Measurements from ENCODE around the gene ZCCHC14. TPM values are rescaled to one million over a fixed set of nuclear protein-coding genes. Genes with fewer than 3 reads are reported as not detected.

The ZCCHC14 gene
- polyA plus RNA-seq, 1 donor (not counting 4 experiments of a cell fraction or from before 2014, with no cell fraction given), result 3.6 TPM

DNA sequence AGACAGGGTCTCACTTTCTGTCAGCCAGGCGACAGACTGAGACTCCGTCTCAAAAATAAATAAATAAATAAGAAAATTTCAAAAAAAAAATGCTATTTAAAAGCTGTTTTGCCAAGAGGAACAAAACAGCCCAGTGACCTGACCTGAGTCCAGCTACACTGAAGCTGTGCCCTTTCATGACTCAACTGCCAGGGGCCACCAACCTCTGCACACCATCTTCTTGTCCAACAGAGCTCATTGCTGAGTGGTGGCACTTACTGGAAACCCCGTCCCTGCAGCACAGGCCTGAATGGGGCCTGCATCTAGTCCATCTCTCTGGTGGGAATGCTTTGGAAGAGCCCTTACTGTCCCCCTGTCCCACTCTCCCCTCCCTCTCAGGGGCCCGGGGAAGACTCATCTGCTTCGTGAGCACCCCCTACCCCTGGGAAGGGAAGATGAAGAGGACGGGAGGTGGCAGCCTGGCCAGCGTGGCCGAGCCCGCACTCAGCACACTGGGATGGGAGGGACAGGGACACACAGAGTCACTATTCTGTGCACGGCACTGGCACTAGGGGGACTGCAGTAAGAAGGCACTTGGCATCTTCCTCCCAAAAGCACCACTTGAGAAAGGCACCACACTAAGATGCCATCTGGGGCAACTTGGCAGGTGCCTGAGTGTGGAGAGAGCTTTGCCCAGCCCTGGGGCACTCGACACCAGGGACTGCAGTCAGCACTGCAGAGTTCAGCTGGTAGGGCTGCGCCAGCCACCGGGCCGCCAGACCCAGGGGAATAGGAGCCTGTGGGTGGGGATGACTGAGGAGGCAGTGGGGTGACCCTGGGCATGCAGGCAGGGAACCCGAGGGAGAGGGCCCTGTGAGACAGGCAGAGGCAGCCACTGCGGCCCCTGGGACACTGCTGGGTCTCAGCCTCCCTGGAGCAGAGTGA lies 122.8 kb downstream of the ZCCHC14 start:
- peaks cover 9 to 20% of the 10 kb centered on the region in 2 experiments for H3K36me3 ChIP-seq (ENCODE audit: control insufficient read depth in 2 of 2, extremely low read depth in 1 of 2, insufficient read depth in 2 of 2, low read length in 2 of 2)
- H3K9me1 ChIP-seq (ENCODE audit: control insufficient read depth, extremely low read depth, insufficient read depth, low read length), result peaks cover 2% of the 10 kb centered on the region
- dilution Hi-C loops (cut with MboI; ENCODE audit: extremely low pct_ligation_motif_present, low sequenced_read_pairs), result no loop called here
- H3K9ac ChIP-seq (ENCODE audit: control insufficient read depth, extremely low read depth, insufficient read depth, low read length), result no peak overlapping the region
- H3K27ac ChIP-seq (ENCODE audit: control insufficient read depth, insufficient read depth, low read length), result no peak overlapping the region
- DNase-seq (ENCODE audit: low read depth, low spot score) (no peak), FAIRE-seq (no peak)
- no peaks in the 10 kb centered on the region for H3K27me3 ChIP-seq (ENCODE audit: control insufficient read depth, extremely low read depth, insufficient read depth, low read length)
- H4K20me1 ChIP-seq (ENCODE audit: control insufficient read depth, extremely low read depth, insufficient read depth, low read length), result peaks cover 18% of the 10 kb centered on the region
- no peaks in the 10 kb centered on the region for H3K4me1 ChIP-seq (ENCODE audit: control insufficient read depth, extremely low read depth, insufficient read depth, low read length)
- TF ChIP-seq CTCF (optimal IDR thresholded peaks at IDR 0.05 in 1 of 3, IDR thresholded peaks at IDR 0.05 in 1 of 3, conservative IDR thresholded peaks at IDR 0.05 in 1 of 3; ENCODE audit: extremely low read depth in 1 of 3, insufficient read depth in 2 of 3, low read length in 3 of 3) (no peak), EZH2 (IDR thresholded peaks at IDR 0.05; ENCODE audit: low read length) (no peak)
- no peak overlapping the region for H2AFZ ChIP-seq (ENCODE audit: control insufficient read depth, low read length)
- no peaks in the 10 kb centered on the region for H3K9me3 ChIP-seq (ENCODE audit: control insufficient read depth, low read depth, low read length)
- no peak overlapping the region for H3K4me2 ChIP-seq (ENCODE audit: control insufficient read depth, extremely low read depth, insufficient read depth, low read depth, low read length)
- H3K4me3 ChIP-seq (ENCODE audit: control insufficient read depth in 2 of 3, extremely low read depth in 1 of 3, insufficient read depth in 2 of 3, low read depth in 1 of 3, low read length in 3 of 3), result no peak overlapping the region
- peaks cover 89% of the 10 kb centered on the region for H3K79me2 ChIP-seq (ENCODE audit: control insufficient read depth, insufficient read depth, low read length)

GRCh38 chr16:87369117-87369765 lies 123.6 kb downstream of the ZCCHC14 start:
- FAIRE-seq, result no peak
- H3K27ac ChIP-seq (ENCODE audit: control insufficient read depth, insufficient read depth, low read length), result no peak overlapping the region
- dilution Hi-C loops (cut with MboI; ENCODE audit: extremely low pct_ligation_motif_present, low sequenced_read_pairs), result no loop called here

More at GRCh38 chr16:87369117-87369765, 123.6 kb downstream of the ZCCHC14 start:
- no peak overlapping the region for H3K4me2 ChIP-seq (ENCODE audit: control insufficient read depth, extremely low read depth, insufficient read depth, low read depth, low read length)
- no peak overlapping the region for H3K9ac ChIP-seq (ENCODE audit: control insufficient read depth, extremely low read depth, insufficient read depth, low read length)
- H3K4me3 ChIP-seq (ENCODE audit: control insufficient read depth in 2 of 3, extremely low read depth in 1 of 3, insufficient read depth in 2 of 3, low read depth in 1 of 3, low read length in 3 of 3), result no peak overlapping the region
- H3K79me2 ChIP-seq (ENCODE audit: control insufficient read depth, insufficient read depth, low read length), result peaks cover 86% of the 10 kb centered on the region
- H3K36me3 ChIP-seq (ENCODE audit: control insufficient read depth in 2 of 2, extremely low read depth in 1 of 2, insufficient read depth in 2 of 2, low read length in 2 of 2), result peaks cover 10 to 20% of the 10 kb centered on the region in 2 experiments
- H3K9me1 ChIP-seq (ENCODE audit: control insufficient read depth, extremely low read depth, insufficient read depth, low read length), result peaks cover 2% of the 10 kb centered on the region
- H2AFZ ChIP-seq (ENCODE audit: control insufficient read depth, low read length), result no peak overlapping the region
- no peaks in the 10 kb centered on the region for H3K9me3 ChIP-seq (ENCODE audit: control insufficient read depth, low read depth, low read length)
- peaks cover 15% of the 10 kb centered on the region for H4K20me1 ChIP-seq (ENCODE audit: control insufficient read depth, extremely low read depth, insufficient read depth, low read length)
- DNase-seq (ENCODE audit: low read depth, low spot score), result no peak
- H3K4me1 ChIP-seq (ENCODE audit: control insufficient read depth, extremely low read depth, insufficient read depth, low read length), result no peaks in the 10 kb centered on the region
- TF ChIP-seq CTCF (optimal IDR thresholded peaks at IDR 0.05 in 1 of 3, IDR thresholded peaks at IDR 0.05 in 1 of 3, conservative IDR thresholded peaks at IDR 0.05 in 1 of 3; ENCODE audit: extremely low read depth in 1 of 3, insufficient read depth in 2 of 3, low read length in 3 of 3), result no peak
- no peak for TF ChIP-seq EZH2 (IDR thresholded peaks at IDR 0.05; ENCODE audit: low read length)
- no peaks in the 10 kb centered on the region for H3K27me3 ChIP-seq (ENCODE audit: control insufficient read depth, extremely low read depth, insufficient read depth, low read length)

Data from keratinocyte (primary cell).